GM19035 (cell line): ENCODE results near the gene SPG7.

ENCODE experiments used
- ATAC-seq: cut with Tn5 transposase; IDR thresholded peaks from one replicate; pipeline ENCODE4 v1.9.1; 2021; ENCODE audit not compliant: unreplicated experiment

SPG7 gene

DNA sequence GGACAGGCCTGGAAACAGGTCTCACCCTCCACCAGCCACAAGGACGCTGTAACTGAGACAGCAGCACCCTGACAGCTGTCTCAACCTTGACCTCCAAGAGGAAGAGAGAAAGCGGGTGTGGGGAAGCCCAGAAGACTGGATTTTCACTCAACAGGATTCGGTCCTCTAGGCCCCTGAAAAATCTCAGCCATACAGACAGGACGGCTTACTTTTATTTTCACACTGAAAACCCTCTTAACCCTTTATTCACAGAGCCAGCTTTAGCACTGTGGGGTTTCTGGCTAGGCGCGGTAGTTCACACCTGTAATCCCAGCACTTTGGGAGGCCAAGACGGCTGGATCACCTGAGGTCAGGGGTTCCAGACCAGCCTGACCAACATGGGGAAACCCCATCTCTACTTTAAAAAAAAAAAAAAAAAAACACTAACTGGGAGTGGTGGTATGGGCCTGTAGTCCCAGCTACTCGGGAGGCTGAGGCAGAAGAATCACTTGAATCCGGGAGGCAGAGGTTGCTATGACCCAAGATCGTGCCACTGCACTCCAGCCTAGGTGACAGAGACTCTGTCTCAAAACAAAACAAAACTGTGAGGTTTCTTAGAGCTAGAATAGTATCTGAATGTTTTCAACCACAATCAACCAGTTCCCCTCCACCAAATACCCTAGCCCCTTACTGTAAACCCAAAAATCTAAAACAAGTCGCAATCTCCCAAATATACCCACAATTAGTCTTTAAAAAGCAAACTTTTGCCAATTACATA is 23.1 kb upstream of the SPG7 start:
- ATAC-seq, result no peak

DNA sequence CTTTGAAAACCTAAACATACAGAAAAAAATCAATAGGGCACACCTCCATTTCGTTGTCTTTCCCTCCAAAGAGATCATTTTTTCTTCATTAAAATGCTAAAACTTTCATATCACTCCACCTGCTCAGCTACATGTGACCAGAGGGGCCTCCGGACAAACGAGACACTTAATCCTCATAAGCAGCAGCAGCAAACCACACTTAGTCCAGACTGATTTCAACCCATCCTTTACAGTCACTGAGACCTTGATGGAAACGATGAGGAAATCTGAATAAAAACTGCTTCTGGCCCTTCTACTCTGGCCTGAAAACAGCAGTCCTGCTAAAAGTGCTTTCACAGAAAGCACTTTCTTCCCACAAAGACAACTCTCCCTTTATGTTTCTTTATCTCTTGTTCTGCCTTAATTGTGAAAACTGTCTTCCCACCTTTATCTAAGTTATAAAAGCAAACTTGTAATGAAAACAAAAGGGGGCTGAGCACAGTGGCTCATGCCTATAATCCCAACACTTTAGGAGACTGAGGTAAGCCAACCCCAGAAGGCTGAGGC is 22.4 kb upstream of the SPG7 start:
- ATAC-seq, result no peak

DNA sequence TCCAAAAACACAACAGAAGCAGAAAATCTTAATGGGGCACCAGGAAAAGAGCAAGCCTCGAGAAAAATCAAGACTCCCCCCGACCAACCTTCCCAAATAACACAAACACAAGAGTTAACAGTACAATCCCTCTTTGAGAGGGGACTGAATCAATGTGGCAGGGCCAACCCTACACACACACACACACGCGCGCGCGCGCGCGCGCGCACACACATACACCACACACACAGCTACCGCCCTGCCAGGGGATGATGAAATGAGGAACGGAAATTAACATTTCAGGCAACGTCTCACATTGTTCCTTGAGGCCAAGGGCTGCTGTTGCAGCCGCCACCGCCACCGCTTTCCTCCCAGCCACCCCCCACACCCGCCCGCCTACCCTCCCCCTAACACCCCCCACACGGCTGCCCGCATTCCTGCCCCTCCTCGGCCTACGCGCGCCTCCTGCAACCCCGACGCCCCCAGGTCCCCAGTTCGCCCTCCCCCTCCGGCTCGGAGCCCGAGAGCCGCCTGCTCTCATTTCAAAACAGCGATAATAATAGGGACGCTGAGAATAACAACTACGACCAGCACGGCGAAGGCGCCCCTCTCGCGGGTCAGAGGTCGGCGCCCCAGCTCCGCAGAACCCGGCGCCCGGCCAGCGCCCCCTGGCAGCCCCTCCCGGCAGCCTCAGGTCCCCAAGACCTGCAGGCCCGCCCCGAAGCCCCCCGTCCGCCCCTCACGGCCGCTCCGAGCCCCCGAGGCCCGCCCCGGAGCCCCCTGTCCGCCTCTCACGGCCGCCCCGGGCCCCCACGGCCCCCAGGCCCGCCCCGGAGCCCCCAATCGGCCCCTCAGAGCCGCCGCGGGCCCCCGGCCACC is 18.9 kb upstream of the SPG7 start:
- ATAC-seq, result peak; percentile 22

DNA sequence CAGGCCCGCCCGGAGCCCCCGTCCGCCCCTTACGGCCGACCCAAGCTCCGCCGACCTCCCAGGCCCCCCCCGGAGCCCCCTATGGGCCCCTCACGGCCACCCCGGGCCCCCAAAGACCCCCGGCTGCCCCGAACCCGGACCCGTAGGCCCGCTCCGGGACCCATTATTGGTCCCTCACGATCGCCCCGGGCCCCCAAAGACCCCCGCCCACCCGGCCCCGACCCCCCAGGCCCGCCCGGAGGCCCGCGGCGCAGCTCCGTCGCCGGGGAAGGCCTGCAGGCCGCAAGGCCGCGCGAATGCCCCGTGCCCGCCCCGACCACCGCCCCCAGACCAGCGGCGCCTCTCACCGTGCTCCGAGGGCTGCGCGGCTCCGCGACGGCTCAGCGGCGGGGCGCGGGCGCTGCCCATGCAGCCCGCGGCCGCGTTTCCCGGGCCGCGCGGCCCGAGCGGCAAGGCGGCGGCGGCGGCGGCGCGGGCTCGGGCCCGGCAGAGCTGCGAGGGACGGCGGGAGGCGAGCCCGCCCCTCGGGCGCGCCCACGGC is 18.2 kb upstream of the SPG7 start:
- no peak for ATAC-seq

DNA sequence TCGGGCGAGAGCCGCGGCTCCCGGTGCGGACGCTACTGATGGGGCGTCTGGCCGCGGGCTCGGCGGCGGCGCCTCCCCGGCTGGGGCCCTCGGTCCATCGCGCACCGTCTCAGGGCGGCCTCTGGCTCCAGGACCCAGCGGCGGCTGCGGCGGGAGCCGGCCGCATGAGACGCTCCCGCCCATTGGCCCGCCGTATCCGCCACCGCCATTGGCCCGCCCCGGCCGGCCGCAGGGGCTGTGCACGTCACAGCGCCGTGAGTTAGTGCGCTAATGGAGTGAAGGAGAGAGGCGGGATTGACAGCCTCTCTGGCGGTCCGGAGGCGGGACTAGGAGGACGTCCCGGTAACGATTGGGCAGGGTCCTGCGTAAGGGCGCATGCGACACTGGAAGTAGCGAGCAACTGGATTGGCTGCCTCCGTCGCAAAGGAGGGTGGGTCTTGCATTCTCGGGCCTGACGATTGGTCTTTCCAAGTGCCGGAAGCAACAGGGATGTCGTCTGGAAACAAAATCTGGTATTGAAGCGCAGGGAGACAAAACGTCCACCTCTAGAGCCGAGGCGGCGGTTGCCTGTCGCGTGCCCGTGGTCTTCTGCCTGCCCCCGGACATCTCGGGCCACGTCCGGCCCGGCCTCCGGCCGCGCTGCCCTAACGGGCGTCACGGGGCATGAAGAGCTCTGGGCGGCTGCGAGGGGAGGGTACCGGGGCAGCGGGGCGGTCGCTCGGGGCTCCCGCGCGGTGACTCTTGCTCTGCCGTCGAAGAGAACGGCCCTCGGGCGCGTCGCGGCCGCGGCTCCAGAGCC is 17.6 kb upstream of the SPG7 start, which contains the start of gene ANKRD11:
Gene ANKRD11 (minus strand): TSS at position 123 of the 799 bp plus-strand sequence. CDS start 173,542 bp downstream, outside the sequence.
- peak; percentile 84 for ATAC-seq

DNA sequence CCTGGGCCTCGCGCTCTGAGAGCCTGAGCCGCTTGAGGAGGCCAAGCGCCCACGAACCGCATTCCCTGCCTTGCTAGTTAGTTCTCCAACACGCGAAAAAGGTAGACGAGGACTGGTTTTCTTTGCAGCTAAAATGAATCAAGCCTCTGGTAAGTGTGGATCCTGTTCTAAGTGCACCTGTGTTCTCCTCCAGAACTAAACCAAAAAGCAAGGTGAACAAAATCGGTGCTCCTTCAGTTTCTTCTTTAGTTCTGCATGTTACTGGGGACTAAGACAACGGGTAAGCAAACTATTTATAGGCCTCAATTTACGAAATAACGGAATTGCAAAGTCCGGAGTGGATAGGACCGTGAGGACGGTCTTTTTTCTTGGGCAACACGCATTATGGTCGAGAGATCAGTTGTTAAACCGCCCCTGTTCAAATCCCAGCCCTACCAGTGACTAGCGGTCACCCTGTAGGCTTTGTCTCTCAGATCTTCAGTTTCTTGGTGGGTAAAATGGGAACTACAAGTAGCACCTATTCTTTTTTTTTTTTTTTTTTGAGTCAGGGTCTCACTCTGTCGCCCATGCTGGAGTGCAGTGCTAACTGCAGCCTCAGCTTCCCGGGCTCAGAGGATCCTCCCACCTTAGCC is 16.8 kb upstream of the SPG7 start:
- ATAC-seq, result no peak

DNA sequence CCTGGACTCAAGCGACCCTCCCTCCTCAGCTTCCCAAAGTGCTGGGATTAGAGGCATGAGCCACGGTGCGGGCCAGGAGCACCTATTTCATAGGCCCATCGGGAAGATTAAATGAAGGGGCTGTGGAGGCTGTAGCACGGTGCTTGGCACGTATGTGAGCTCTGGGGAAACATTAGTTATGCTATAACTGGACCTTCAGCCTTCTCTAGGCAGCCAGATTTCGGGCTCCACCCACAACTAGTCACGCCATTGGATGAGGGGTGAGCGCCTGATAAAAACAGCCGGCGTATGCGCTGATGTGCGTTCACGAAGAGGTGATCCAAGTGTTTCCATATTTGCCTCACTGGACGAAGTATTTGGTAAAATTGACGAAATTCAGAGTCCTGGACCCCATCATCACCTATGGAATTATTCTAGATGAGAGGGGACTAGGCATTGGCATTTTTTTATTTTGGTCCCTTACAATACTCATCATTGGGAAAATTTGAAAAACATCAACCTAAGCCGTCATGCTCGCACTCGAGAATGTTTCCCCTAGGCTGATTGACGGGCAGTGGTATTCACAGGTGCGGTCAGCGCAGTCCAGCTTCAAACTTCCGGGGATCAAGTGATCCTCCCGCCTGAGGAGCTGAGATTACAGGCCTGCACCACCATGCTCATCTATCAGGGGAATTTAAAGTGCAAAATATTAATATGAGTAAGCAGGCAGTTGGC is 16.1 kb upstream of the SPG7 start:
- ATAC-seq, result no peak

DNA sequence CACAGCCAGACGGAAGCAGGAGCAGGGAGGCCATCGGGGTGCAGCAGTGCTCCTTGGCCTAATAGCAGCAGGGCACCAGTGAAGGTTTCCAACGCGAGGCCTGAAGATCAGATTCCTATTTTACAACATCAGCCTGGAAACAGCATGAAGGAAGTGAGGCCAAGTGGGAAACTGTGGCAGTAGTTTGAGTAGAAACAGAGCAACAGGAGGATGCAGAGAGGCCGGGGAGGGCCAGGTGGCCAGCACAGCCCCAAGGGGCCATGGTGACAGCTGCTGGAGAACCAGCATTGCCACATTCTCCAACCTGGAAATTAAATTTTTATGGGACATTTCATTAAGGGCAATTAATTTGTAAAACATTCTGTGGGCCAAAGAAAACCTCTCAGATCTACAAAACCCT is 14.4 kb upstream of the SPG7 start:
- no peak for ATAC-seq

DNA sequence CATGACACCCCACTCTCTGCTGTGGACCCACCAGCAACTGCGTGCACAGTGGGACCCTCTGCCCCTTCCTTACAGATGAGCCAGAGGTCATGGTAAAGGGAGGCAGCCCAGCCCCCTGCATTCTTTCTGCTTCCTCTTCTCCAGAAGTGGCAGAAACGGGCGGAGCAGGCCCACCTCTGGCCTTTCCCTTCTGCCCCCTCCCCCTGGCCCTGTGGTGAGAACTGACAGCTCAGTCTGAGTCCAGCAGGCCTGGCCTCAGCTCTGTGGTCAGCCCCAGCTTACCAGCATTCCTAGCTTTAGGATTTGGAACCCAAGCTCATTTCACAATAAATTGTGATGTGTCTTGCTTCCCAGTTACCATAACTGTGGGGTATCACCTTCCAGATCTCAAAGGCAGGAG is 13.1 kb upstream of the SPG7 start:
- ATAC-seq, result no peak

DNA sequence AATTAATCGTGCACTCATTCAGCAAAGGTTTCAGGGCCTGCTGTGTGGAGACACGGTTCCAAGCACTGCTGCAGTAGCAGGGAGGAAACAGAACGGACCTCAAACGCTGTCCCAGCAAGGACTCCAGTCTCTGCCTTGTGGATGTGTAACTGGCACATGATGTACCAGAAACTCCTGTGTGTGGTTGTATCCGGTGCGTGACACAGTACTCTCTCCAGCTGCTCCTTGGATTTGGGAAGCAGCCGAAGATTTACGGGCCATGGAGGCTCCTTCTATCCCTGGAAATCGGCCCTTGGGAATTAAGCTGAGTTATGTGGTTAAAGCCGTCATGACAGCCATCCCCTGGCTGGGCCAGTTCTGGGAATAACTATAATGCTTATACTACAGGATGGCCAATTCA is 9.4 kb upstream of the SPG7 start:
- no peak for ATAC-seq

DNA sequence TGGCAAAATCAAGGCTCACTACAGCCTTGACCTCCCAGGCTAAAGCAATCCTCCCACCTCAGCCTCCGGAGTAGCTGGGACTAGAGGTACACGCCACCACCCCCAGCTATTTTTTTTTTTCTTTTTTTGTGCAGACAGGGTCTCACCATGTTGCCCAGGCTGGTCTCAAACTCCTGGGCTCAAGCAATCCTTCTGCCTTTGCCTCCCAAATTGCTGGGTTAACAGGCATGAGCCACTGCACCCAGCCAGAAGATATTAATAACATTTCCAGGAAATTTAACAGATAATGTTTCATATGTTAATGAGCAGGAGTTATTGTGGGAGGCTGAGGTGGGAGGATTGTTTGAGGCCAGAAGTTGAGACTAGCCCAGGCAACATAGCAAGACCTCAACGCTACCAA is 8.4 kb upstream of the SPG7 start:
- no peak for ATAC-seq

DNA sequence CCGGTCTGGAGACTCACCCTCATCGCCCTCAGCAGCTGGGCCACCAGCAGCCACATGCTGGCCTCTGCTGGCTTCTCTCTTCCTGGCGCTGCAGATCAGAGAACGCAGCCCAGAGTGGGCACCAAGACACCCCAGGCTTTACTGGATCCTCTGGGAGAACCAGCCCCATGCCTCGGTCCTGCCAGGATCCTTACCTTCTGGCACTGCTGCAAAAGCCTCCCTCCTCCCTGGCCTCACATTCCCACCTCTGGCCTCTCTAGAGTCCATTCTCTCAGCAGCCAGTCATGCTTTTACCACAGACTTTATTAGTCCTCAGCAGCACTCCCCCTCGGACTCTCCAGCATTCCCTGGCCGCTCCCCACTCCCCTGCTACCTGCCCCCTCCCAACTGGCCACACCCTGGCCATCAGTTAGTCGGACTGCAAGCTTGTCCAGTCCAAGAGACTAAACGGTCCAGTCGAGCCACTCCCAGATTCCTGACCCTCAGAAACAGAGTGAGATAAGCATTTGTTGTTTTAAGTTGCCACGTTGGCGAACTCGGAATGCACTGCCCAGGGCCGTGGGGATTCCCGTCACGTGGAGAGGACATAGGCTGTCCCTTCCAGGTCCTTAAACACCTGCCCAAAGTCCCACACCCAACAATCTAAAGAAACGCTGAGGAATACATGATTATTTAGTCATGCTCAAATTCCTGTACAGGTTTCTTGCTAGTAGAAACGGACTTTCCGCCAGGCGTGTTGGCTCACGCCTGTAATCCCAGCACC is 5.9 kb upstream of the SPG7 start:
- ATAC-seq, result no peak

DNA sequence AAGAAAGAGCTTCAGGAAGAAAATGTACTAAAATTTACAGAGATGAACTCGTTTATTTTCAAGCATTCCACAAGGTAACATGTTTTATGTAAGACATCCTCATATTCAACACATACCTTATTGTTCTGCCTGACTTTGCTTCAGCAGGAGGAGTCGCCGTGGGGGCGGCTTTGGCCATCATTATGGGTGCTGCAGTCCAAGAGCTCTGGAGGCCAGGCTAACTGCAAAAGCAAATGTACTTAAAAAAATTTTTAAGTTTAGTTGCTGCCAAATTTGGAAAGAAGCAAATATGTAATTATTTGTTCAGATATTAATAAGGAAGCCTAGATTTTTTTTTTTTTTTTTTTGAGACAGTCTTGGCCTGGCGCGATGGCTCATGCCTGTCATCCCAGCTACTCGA is 4.1 kb upstream of the SPG7 start:
- ATAC-seq, result no peak

DNA sequence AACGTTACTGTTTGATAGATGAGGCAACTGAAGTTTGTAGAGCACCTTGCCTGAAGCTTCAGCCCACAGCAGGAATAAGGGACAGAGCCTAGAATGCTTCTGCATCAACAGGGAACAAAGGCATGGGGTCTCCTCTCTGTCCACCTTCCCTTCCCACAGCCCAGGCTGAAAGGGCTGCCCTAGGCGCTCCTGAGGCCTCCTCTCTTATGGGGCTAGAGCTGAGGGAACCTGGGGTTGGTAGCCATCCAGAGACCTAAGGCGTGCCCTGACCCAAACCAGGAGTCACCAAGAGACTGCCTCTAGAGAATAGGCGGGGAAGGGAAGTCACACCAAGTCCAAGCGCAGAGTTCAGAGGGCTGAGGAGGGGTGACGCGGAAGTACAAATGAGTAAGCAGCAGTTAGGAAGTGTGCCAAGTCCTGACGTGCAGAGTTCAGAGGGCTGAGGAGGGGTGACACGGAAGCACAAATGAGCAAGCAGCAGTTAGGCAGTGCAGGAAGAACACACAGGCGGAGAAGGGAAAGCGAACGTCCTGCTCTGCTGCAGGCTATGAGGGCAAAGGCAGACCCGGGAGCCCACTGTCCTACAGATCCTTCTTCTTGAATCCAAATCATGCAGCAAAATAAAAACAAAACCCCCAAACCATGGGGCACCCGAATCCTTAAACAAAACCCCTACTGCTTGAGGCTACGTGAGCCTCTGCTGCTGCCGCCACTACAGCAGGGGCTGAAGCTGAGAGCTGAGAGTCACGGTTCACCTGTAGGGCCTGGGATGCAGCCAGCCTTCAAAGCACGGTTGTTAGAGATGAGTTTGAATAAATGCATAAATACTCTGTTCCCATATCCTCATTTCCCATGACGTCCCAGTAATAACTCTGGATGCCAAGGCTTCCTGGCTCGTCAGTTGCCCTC is 2.7 kb upstream of the SPG7 start:
- ATAC-seq, result peak; percentile 35

DNA sequence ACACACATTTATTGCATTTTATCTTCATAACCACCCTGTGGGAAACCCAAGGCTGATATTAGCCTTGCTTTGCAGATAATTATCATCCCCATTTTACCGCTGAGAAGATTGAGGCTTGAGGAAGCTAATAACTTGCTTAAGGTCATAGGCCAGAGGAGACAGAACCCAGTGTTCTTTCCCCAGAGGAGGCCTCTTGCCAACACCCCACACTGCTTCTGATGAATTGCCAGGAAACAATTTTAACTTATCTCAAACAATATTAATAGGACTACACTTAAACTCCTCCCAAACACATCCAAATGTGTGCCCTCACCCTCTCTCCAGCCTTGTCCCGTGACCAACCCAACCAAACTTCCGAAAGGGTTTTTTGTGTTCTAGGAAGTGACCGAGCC is 2.1 kb upstream of the SPG7 start:
- no peak for ATAC-seq

DNA sequence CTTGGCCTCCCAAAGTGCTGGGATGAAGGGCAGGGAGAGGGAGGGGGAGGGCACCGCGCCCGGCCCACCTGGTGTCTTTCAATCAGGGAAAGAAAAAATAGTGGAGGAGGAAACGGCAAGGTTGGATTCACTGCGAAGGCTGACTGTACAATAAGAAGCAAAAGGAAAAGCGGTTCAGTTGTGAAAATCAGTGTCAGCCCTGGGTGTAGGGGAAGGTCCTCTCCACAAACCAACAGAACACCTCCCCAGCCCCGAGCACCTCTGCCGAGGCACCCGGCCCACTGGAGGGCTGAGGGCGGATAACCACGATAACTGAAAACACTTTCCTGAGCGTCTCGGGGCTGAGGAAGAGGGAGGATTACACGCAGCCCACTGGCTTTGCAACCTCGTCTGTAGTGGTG is 1.4 kb upstream of the SPG7 start:
- ATAC-seq, result no peak

DNA sequence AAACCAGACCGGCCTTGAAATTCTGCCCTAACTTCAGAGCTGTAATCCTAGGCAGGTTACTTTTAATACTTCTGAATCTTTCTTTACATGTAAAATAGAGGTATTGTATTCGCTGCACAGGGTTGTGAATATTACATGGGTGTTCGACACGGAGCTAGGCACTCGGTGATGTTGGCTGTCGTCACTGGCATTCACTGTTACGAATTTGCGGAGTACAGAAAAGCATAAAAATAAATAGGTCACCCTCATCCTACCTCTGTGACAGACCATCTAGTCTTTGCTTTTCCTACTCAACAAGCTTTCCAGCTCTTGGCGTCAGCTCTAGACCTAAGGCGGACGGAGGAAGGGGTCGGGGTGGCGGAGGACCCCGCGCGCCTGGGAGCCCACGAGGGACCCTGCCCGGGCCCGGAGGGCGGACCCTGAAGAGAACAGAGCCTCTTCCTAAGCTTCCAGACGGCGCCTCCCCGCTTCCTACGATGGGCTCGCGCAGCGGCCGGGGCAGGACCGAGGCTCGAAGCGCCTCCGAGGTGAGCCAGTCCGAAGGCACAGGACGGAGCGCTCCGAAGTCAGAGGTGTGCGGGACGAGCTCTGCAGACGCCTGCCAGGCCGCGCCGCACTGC is 879 bp upstream of the SPG7 start:
- no peak for ATAC-seq

DNA sequence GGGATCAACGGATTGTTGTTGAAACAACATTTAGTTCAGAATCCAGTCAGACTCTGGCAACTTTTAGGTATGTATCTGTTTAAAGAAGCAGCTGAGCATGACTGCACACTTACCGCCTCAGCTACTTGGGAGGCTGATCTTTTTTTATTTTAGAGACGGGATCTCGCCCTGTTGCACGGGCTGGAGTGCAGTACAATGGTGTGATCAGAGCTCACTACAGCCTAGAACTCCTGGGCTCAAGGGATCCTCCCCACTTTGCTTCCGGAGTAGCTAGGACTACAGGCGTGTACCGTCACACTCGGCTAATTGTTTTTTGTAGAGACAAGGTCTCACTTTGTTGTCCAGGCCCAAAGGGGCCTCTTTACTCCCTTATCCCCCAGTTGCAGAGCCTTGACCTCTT is 2.3 kb downstream of the SPG7 start:
- no peak for ATAC-seq
